Astrocyte (in vitro differentiated cells and primary cell): ENCODE measurements around the gene BMP4. TPM values are rescaled to one million over a fixed set of nuclear protein-coding genes. Genes with fewer than 3 reads are reported as not detected.
"Not testable (repeated sequence)": the region's sequence is repeated elsewhere in the genome, so short reads cannot be mapped to it uniquely, and the experiment has no call there.

Experiments
- DNase-seq: peaks from one replicate; pipeline ENCODE4 v3.0.0-alpha.2; 2010; ENCODE audit warnings: low read depth
- FAIRE-seq: peaks from 2 replicates; lab custom pipeline; 2011; peaks lifted over from hg19 to GRCh38; lab: Jason Lieb, UNC
- H2AFZ ChIP-seq: 2 replicates; pipeline ENCODE4 v1.6.0; 2012; ENCODE audit warnings: low read depth, low read length, inconsistent platforms
- H3K27ac ChIP-seq: 2 replicates; pipeline ENCODE4 v1.5.1; 2011; ENCODE audit warnings: low read depth, low read length, inconsistent platforms
- H3K27me3 ChIP-seq: 2 replicates; pipeline ENCODE4 v1.6.0; 2011; ENCODE audit warnings: low read length, inconsistent platforms; ENCODE audit not compliant: insufficient read depth
- H3K36me3 ChIP-seq: 2 replicates; pipeline ENCODE4 v1.5.1; 2011; ENCODE audit warnings: low read length, inconsistent platforms; ENCODE audit not compliant: insufficient read depth
- H3K4me1 ChIP-seq: 2 replicates; pipeline ENCODE4 v1.5.1; 2011; ENCODE audit warnings: low read length, inconsistent platforms; ENCODE audit not compliant: insufficient read depth
- H3K4me2 ChIP-seq: 2 replicates; pipeline ENCODE4 v1.6.0; 2012; ENCODE audit warnings: low read length, inconsistent platforms
- H3K4me3 ChIP-seq: 2 replicates; pipeline ENCODE4 v1.5.1; 2011; ENCODE audit warnings: low read depth, mild to moderate bottlenecking, low read length, inconsistent platforms; ENCODE audit not compliant: insufficient read depth
- H3K79me2 ChIP-seq: 2 replicates; pipeline ENCODE4 v1.6.0; 2012; ENCODE audit warnings: mild to moderate bottlenecking, low read length, inconsistent platforms; ENCODE audit not compliant: insufficient read depth
- H3K9ac ChIP-seq: 2 replicates; pipeline ENCODE4 v1.6.0; 2012; ENCODE audit warnings: mild to moderate bottlenecking, low read length, inconsistent platforms
- H3K9me3 ChIP-seq: 2 replicates; pipeline ENCODE4 v1.5.1; 2012; ENCODE audit warnings: low read depth, mild to moderate bottlenecking, low read length, inconsistent platforms; ENCODE audit not compliant: insufficient read depth
- H4K20me1 ChIP-seq: 2 replicates; pipeline ENCODE4 v1.6.0; 2012; ENCODE audit warnings: low read length, inconsistent platforms; ENCODE audit not compliant: insufficient read depth
- H3K27ac Mint-ChIP-seq: one replicate; pipeline ENCODE4 v1.8.0; 2021; ENCODE audit warnings: mild to moderate bottlenecking, mixed read lengths; ENCODE audit not compliant: unreplicated experiment
- H3K27me3 Mint-ChIP-seq: one replicate; pipeline ENCODE4 v1.8.0; 2021; ENCODE audit warnings: low read depth, mixed read lengths; ENCODE audit not compliant: unreplicated experiment
- H3K36me3 Mint-ChIP-seq: one replicate; pipeline ENCODE4 v1.8.0; 2021; ENCODE audit warnings: low read depth, mixed read lengths; ENCODE audit not compliant: unreplicated experiment
- H3K4me1 Mint-ChIP-seq: one replicate; pipeline ENCODE4 v1.8.0; 2021; ENCODE audit warnings: low read depth, mixed read lengths; ENCODE audit not compliant: unreplicated experiment
- H3K4me3 Mint-ChIP-seq: one replicate; pipeline ENCODE4 v1.8.0; 2021; ENCODE audit warnings: mild to moderate bottlenecking, moderate library complexity, mixed read lengths; ENCODE audit not compliant: unreplicated experiment
- H3K9me3 Mint-ChIP-seq: one replicate; pipeline ENCODE4 v1.8.0; 2021; ENCODE audit warnings: mild to moderate bottlenecking, mixed read lengths; ENCODE audit not compliant: unreplicated experiment
- CTCF ChIP-seq: IDR thresholded peaks from 2 replicates; pipeline ENCODE4 v1.5.1; 2011; ENCODE audit warnings: low read depth, mild to moderate bottlenecking, inconsistent platforms, low read length, moderate library complexity; ENCODE audit not compliant: insufficient read depth
- EZH2 ChIP-seq: IDR thresholded peaks from 2 replicates; pipeline ENCODE4 v1.6.1; 2012; ENCODE audit warnings: mild to moderate bottlenecking, low read length, inconsistent platforms; ENCODE audit not compliant: insufficient read depth
- total RNA-seq: library from RNA; stranded (reverse); gene quantifications from 2 replicates; pipeline ENCODE4 v1.2.1, GENCODE V29; 2021

BMP4 gene
- total RNA-seq, 1 donor from 2014 or later: 27.2 TPM

DNA sequence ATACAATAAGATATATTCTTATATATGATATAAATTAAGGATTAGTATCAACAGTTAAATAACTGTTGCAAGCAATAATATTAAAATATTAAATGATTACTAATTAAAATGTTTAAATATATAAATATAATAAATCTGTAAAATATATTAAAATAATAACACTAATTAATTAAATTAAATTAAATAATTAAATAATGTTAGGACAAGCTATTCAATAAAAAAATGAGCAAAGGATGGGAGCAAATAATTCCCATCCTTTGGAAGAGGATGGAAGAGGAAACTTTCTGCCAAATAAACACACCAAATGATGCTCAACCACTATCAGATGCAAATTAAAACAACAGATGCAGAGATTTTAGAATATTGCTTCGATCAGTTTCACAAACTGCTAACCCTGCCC lies 39.4 kb upstream of the BMP4 start:
- no peaks in the 10 kb centered on the region for H3K9me3 Mint-ChIP-seq
- no peak for FAIRE-seq
- H3K27ac Mint-ChIP-seq: no peak overlapping the region

DNA sequence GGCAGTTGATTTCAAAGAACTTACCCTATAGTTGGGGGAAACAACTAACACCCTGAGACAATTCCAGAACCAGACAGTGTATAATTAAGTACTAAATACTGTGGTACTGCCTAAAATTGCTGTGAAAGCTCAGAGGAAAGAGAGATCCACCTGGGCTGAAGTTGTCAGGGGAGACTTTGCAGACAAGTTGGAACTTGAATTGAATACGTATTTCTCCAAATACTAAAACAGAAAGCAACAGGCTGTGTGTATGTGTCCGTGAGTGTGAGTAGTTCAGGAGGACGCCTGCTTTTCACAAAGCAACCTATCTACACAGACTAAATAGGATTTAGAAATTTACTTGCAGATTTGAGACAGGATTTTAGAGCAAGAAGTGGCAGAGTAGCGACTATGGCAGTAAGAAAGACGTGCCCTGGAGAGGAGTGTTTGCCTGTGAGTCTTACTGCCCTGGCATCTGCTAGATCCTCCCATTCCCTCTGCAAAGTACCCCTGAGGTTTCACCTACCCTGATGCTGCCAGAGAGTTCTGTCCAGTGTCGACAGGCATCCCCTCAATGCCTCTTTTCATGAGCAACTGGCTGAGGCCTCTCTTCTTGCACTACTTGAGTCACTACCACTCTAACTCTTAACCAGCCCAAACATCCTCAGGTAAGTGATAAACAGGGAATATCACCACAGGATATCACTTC lies 37.4 kb upstream of the BMP4 start:
- Mint-ChIP-seq H3K36me3 (no peaks in the 10 kb centered on the region), H3K4me1 (peaks cover 5% of the 10 kb centered on the region), H3K4me3 (no peak overlapping the region), H3K9me3 (no peaks in the 10 kb centered on the region), H3K27me3 (no peaks in the 10 kb centered on the region), H3K27ac (no peak overlapping the region)
- Histone ChIP-seq H3K9me3 (no peaks in the 10 kb centered on the region), H3K79me2 (no peaks in the 10 kb centered on the region), H3K4me2 (no peak overlapping the region), H3K4me3 (no peak overlapping the region), H4K20me1 (no peaks in the 10 kb centered on the region), H3K36me3 (no peaks in the 10 kb centered on the region), H3K27me3 (no peaks in the 10 kb centered on the region), H3K4me1 (peaks cover 4% of the 10 kb centered on the region), H3K27ac (no peak overlapping the region), H2AFZ (no peak overlapping the region), H3K9ac (no peak overlapping the region)
- no peak for FAIRE-seq
- TF ChIP-seq EZH2 (no peak), CTCF (no peak)
- DNase-seq: no peak

More for the DNA sequence above, 39.4 kb upstream of the BMP4 start:
- Mint-ChIP-seq H3K36me3 (no peaks in the 10 kb centered on the region), H3K4me3 (no peak overlapping the region), H3K27me3 (no peaks in the 10 kb centered on the region), H3K4me1 (peaks cover 21% of the 10 kb centered on the region)
- Histone ChIP-seq H3K36me3 (no peaks in the 10 kb centered on the region), H3K27ac (no peak overlapping the region), H3K4me3 (no peak overlapping the region), H3K79me2 (no peaks in the 10 kb centered on the region), H2AFZ (no peak overlapping the region), H3K4me2 (no peak overlapping the region), H3K27me3 (no peaks in the 10 kb centered on the region), H3K4me1 (peaks cover 18% of the 10 kb centered on the region), H4K20me1 (no peaks in the 10 kb centered on the region), H3K9me3 (no peaks in the 10 kb centered on the region), H3K9ac (no peak overlapping the region)
- TF ChIP-seq EZH2 (no peak), CTCF (no peak)
- no peak for DNase-seq

DNA sequence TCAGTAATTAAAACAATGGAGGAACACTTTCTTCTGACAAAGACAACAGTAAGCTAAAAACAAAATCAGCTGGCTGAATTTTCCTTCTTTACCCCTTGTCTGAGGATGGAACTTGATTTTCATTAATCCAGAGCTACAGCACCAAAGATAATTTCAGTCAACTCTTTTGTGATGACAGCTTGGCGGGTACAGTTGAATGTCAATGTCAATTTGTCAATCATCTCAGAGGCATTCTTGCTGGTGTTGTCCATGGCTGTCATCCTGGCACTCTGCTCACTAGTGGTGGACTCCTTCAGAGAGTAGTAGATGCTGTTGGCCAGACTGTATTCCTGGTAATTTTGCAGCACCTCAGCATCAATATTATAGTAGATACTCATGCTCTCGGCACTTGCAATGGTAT lies 34.4 kb upstream of the BMP4 start:
- Histone ChIP-seq H3K4me2 (no peak overlapping the region), H3K79me2 (no peaks in the 10 kb centered on the region), H4K20me1 (no peaks in the 10 kb centered on the region), H3K27me3 (no peaks in the 10 kb centered on the region), H3K9ac (no peak overlapping the region), H2AFZ (no peak overlapping the region), H3K36me3 (no peaks in the 10 kb centered on the region), H3K4me1 (no peaks in the 10 kb centered on the region), H3K9me3 (no peaks in the 10 kb centered on the region), H3K4me3 (no peak overlapping the region), H3K27ac (no peak overlapping the region)
- H3K36me3 Mint-ChIP-seq: no peaks in the 10 kb centered on the region
- H3K9me3 Mint-ChIP-seq: peaks cover 9% of the 10 kb centered on the region
- DNase-seq (no peak), FAIRE-seq (no peak)
- H3K4me3 Mint-ChIP-seq: no peak overlapping the region
- H3K4me1 Mint-ChIP-seq: no peaks in the 10 kb centered on the region
- no peak for TF ChIP-seq EZH2
- no peak for TF ChIP-seq CTCF
- no peaks in the 10 kb centered on the region for H3K27me3 Mint-ChIP-seq
- no peak overlapping the region for H3K27ac Mint-ChIP-seq

- DNase-seq, H3K4me1 Mint-ChIP-seq, H3K27ac ChIP-seq, FAIRE-seq, H3K4me2 ChIP-seq, H3K36me3 Mint-ChIP-seq, H3K27me3 ChIP-seq, H3K27me3 Mint-ChIP-seq, H3K9me3 ChIP-seq, H3K4me1 ChIP-seq, H2AFZ ChIP-seq, H3K36me3 ChIP-seq, H3K4me3 Mint-ChIP-seq, H3K79me2 ChIP-seq, H3K4me3 ChIP-seq, H4K20me1 ChIP-seq, H3K9ac ChIP-seq, H3K27ac Mint-ChIP-seq: not testable (repeated sequence)
- H3K9me3 Mint-ChIP-seq: peaks cover 24% of the 10 kb centered on the region
Observed at GRCh38 chr14:53986718-53987117, 30.1 kb upstream of the BMP4 start.
